ENCODE data around the gene CHID1. TPM values are rescaled to one million over a fixed set of nuclear protein-coding genes. Genes with fewer than 3 reads are reported as not detected.

Gene CHID1
- total and polyA plus RNA-seq, 4 donors: 36.1 to 105 (median 80.9) TPM

DNA sequence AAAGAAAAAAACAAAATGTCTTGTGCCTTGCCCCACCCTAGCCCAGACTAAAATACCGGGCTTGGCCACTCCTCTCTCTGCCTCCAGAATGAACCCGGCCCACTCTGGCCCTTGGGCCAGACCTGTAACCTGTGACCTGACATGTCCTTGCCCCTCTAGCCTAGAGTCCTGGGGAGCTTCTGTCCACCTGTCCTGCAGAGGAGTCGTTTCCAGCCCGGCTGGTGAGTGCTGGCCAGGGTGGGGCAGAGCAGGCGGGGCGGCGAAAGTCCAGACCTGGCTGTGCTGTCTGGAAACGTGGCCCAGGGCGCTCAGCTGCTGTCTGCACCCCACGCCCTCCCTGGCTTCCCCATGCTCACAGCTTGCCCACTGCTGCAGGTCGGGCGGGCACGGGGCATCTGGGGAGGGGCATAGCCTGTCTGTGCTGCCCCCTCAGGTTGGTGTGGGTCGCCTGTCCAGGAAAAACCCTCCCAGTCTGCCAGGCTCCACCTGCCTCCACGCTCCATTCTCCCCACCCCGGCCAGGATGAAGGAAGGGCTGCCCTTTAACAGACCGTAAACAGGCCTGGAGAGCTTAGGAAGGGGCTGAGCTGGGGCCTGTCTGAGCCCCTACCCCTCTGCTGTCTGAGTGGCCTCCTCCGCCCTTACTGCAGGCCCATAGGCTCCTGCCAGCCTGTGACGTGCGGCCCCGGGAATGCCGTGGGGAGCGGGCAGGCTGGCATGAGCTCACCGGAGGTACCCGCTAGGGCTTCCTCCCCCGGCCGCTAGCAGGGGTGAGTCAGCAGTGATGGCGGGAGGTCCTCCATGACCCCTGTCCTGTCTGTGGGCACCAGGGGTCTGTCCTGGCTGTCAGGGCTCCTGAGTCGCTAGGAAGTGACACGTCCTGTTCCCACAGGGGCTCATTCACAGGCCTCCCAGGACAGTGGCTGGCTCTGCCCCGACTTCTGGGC lies 76.0 kb downstream of the CHID1 start:
- WGBS (ENCODE audit: insufficient coverage): 57% methylated on average over 29 of the region's 31 CpGs
- Histone ChIP-seq H3K4me1 (ENCODE audit: control insufficient read depth, insufficient read depth, low read length) (peaks cover 58% of the 10 kb centered on the region), H3K4me3 (ENCODE audit: low read depth, low read length) (no peak overlapping the region), H3K9me3 (ENCODE audit: control insufficient read depth, insufficient read depth, low read length) (no peaks in the 10 kb centered on the region), H3K27ac (ENCODE audit: low read depth, low read length) (peak overlapping the region; percentile 61), H3K36me3 (ENCODE audit: control insufficient read depth, insufficient read depth, low read length) (peaks cover 52% of the 10 kb centered on the region), H3K27me3 (ENCODE audit: control insufficient read depth, insufficient read depth, low read length) (peaks cover 28% of the 10 kb centered on the region)
- no peak for DNase-seq (ENCODE audit: low read depth in 4 of 6, low spot score in 6 of 6)

GRCh38 chr11:833849-834311 lies 76.7 kb downstream of the CHID1 start:
- Histone ChIP-seq H3K27me3 (ENCODE audit: control insufficient read depth, insufficient read depth, low read length) (peaks cover 36% of the 10 kb centered on the region), H3K4me1 (ENCODE audit: control insufficient read depth, insufficient read depth, low read length) (peaks cover 66% of the 10 kb centered on the region), H3K27ac (ENCODE audit: low read depth, low read length) (peak overlapping the region; percentile 61), H3K4me3 (ENCODE audit: low read depth, low read length) (peak overlapping the region; percentile 65), H3K9me3 (ENCODE audit: control insufficient read depth, insufficient read depth, low read length) (no peaks in the 10 kb centered on the region), H3K36me3 (ENCODE audit: control insufficient read depth, insufficient read depth, low read length) (peaks cover 50% of the 10 kb centered on the region)
- 67% methylated on average over 4 of the region's 9 CpGs for WGBS (ENCODE audit: insufficient coverage)
- DNase-seq (ENCODE audit: low read depth in 4 of 6, low spot score in 6 of 6): no peak

DNA sequence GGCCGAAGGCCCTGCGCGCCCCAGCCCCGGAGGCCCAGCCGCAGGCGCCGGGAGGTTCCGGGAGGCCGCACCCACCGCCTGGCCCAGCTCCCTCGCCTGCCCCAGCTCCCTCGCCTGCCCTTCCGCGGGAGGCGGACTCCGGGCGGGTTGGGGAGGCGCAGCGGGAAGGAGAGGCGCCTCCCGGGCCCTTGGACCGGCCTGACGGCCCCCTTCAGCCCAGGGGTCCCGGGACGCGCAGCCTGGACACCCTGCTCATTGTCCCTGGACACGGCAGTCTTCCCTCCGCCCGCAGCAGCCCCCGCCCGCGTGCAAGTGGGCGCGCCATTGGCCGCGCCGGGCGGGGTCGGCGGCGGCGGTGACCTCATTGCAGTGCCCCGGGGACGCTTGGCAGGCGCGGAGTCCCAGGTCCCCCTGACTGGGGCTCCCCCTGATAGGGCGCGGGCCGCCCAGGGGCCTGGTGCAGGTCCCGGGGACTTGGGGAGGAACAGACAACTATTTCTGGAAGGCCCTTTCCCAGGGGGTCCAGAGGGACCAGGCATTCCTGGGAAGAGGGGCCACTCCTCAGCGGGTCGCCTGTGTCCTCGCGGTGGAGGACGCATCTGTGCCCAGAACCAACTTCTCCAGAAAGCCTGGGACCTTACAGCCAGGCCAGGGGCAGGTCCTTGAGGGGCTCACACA lies 77.4 kb downstream of the CHID1 start:
- DNase-seq (ENCODE audit: low read depth in 4 of 6, low spot score in 6 of 6): peak in 2 of 6 donors; percentile 64 to 70
- no peaks in the 10 kb centered on the region for H3K9me3 ChIP-seq (ENCODE audit: control insufficient read depth, insufficient read depth, low read length)
- WGBS (ENCODE audit: insufficient coverage): under 1% methylated on average over 54 of the region's 55 CpGs
- H3K27me3 ChIP-seq (ENCODE audit: control insufficient read depth, insufficient read depth, low read length): peaks cover 42% of the 10 kb centered on the region
- peaks cover 44% of the 10 kb centered on the region for H3K36me3 ChIP-seq (ENCODE audit: control insufficient read depth, insufficient read depth, low read length)
- H3K27ac ChIP-seq (ENCODE audit: low read depth, low read length): peak overlapping the region; percentile 57
- peaks cover 67% of the 10 kb centered on the region for H3K4me1 ChIP-seq (ENCODE audit: control insufficient read depth, insufficient read depth, low read length)
- peak overlapping the region; percentile 65 for H3K4me3 ChIP-seq (ENCODE audit: low read depth, low read length)

DNA sequence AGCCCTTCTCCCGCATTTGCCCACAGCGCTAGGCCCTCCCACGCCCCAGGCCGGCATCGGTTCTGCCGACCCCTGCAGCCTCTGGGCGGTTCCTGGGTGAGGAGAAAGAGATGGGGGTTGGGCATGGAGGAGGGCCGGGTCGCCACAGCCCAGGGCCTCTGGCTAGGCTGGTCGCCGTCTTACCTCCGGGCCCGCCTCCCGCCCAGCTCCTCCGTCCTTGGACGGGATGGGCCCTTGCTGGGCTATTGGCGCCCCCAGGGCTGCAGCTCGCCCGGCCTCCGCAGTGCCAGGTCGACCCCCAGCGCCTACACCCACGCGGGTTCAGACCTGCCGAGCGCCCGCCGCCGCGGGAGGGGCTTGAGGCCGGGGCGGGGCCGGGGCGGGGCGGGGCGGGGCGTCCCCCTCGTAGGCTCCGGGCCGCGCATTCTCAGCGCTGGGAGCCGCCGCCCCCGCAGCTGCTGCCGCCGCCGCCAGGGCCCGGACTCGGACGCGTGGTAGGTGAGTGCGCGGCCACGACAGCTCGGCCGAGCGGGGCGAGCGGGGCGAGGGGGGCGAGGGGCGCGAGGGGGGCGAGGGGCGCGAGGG lies 78.0 kb downstream of the CHID1 start, which contains the start of gene CD151:
CD151 (plus strand) TSS at position 424 of the 585 bp plus-strand sequence. CDS start 3,118 bp downstream, outside the sequence.
- DNase-seq (ENCODE audit: low read depth in 4 of 6, low spot score in 6 of 6): peak in 2 of 6 donors; percentile 78 to 80
- peak within 1 kb of the TSS; percentile 65 for H3K4me3 ChIP-seq (ENCODE audit: low read depth, low read length)
- peaks cover 38% of the 10 kb centered on the region for H3K36me3 ChIP-seq (ENCODE audit: control insufficient read depth, insufficient read depth, low read length)
- peaks cover 73% of the 10 kb centered on the region for H3K4me1 ChIP-seq (ENCODE audit: control insufficient read depth, insufficient read depth, low read length)
- no peaks in the 10 kb centered on the region for H3K9me3 ChIP-seq (ENCODE audit: control insufficient read depth, insufficient read depth, low read length)
- under 1% methylated on average over 44 of the region's 67 CpGs for WGBS (ENCODE audit: insufficient coverage)
- peaks cover 48% of the 10 kb centered on the region for H3K27me3 ChIP-seq (ENCODE audit: control insufficient read depth, insufficient read depth, low read length)
- peak within 1 kb of the TSS; percentile 57 for H3K27ac ChIP-seq (ENCODE audit: low read depth, low read length)

DNA sequence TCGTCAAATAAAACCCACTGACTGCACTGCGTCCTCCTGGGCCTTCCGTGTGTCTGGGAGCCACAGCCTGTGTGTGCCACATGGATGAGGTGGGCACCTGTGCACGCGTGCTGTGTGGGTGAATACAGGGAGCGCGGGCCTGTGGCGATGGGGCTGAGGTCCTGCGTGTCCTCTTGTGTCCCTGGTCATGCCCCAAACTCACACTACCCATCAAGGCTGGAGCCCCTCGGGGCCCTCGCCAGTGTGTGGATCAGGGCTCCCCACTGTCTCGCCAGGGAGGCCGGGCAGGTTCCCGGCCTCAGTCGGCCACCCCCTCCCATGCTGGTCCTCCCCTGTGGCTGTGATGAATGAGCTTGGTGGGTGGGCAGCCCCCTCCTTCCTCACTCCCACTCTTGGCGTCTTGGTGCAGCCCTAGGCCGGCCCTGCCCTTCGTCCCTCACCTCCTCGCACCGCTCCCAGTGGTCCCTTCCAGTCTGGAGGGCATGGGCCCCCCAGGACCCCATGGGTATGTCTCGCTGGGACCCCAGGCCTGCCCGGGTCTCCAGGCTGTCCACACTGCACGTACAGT lies 78.6 kb downstream of the CHID1 start:
- 53% methylated on average over 15 of the region's 23 CpGs for WGBS (ENCODE audit: insufficient coverage)
- peak overlapping the region; percentile 41 for H3K4me3 ChIP-seq (ENCODE audit: low read depth, low read length)
- no peak for DNase-seq (ENCODE audit: low read depth in 4 of 6, low spot score in 6 of 6)
- H3K27me3 ChIP-seq (ENCODE audit: control insufficient read depth, insufficient read depth, low read length): peaks cover 52% of the 10 kb centered on the region
- peak overlapping the region; percentile 15 for H3K27ac ChIP-seq (ENCODE audit: low read depth, low read length)
- peaks cover 77% of the 10 kb centered on the region for H3K4me1 ChIP-seq (ENCODE audit: control insufficient read depth, insufficient read depth, low read length)
- peaks cover 32% of the 10 kb centered on the region for H3K36me3 ChIP-seq (ENCODE audit: control insufficient read depth, insufficient read depth, low read length)
- H3K9me3 ChIP-seq (ENCODE audit: control insufficient read depth, insufficient read depth, low read length): no peaks in the 10 kb centered on the region

DNA sequence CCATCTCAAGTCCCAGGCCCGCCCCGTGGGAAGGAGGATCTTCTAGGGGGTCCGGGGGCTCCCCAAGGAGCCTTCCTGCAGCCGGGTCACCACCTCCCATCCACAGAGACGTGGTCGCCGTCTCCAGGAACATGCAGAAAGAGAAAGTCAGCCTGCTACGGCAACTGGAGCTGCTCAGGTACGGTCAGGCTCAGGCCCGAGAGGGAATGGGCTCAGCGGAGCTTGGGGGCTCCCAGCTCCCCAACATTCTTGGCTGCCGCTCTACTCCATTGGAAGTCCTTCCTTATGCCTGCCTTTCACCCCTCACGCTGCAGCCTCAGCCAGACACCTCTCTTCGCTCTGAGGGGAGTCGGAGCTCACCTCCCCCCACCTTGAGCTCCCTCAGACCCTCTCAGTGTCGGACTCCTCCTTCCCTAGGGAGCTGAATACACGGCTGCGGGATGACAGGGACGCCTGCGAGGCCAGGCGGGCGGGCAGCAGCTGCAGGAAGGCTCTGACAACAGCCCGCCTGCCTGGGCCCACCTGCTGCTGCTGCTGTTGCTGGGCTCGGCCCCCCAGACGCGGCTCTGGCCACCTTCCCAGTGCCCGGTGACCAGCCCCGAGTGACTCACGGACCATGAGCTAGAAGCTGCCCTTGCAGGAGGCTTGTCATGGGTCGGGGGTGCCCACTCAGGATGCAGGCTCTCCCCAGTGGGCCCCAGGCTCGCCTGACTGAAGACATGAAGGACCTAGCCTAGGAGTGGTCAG lies 79.3 kb downstream of the CHID1 start:
- no peak overlapping the region for H3K27ac ChIP-seq (ENCODE audit: low read depth, low read length)
- WGBS (ENCODE audit: insufficient coverage): 20% methylated on average over 29 of the region's 31 CpGs

DNA sequence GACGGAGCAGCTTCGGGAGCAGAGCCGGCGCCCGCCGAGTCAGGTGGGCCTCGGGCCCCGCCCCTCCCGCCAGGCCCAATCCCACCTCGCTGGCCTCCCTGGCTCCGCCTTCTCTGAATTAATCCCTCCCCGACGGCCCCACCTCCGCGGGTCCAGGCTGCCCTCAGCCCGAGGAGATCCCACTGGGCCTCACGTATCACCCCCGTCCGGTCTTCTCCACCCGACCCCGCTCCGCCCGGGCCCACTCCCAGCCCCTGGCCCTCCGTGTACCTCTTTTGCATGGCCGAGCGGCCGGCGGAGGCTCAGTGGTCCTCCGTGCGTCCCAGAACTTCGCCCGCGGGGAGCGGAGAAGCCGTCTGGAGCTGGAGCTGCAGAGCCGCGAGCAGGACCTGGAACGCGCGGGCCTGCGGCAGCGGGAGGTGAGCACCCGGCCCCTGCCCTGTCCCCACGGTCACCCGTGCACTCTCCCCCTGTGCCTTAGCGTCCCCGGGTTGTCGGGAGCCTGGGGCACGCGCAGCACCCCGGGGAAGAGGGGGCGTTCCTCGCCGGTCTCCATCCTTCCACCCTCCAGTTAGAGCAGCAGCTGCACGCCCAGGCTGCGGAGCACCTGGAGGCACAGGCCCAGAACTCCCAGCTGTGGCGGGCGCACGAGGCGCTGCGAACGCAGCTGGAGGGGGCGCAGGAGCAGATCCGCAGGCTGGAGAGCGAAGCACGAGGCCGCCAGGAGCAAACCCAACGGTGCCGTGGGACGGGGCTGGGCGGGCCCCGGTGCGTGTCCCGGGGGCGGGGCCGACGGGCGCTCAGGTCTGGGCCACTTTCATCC lies 80.1 kb downstream of the CHID1 start:
- peaks cover 66% of the 10 kb centered on the region for H3K27me3 ChIP-seq (ENCODE audit: control insufficient read depth, insufficient read depth, low read length)
- WGBS (ENCODE audit: insufficient coverage): 2% methylated on average over 75 of the region's 78 CpGs
- DNase-seq (ENCODE audit: low read depth in 4 of 6, low spot score in 6 of 6): peak in 2 of 6 donors; percentile 82 to 84
- H3K4me1 ChIP-seq (ENCODE audit: control insufficient read depth, insufficient read depth, low read length): peaks cover 86% of the 10 kb centered on the region
- H3K9me3 ChIP-seq (ENCODE audit: control insufficient read depth, insufficient read depth, low read length): no peaks in the 10 kb centered on the region
- H3K36me3 ChIP-seq (ENCODE audit: control insufficient read depth, insufficient read depth, low read length): peaks cover 26% of the 10 kb centered on the region
- H3K27ac ChIP-seq (ENCODE audit: low read depth, low read length): no peak overlapping the region
- peak overlapping the region; percentile 31 for H3K4me3 ChIP-seq (ENCODE audit: low read depth, low read length)

More for the DNA sequence above, 79.3 kb downstream of the CHID1 start:
- peaks cover 24% of the 10 kb centered on the region for H3K36me3 ChIP-seq (ENCODE audit: control insufficient read depth, insufficient read depth, low read length)
- H3K4me1 ChIP-seq (ENCODE audit: control insufficient read depth, insufficient read depth, low read length): peaks cover 83% of the 10 kb centered on the region
- H3K4me3 ChIP-seq (ENCODE audit: low read depth, low read length): no peak overlapping the region
- DNase-seq (ENCODE audit: low read depth in 4 of 6, low spot score in 6 of 6): no peak
- H3K27me3 ChIP-seq (ENCODE audit: control insufficient read depth, insufficient read depth, low read length): peaks cover 58% of the 10 kb centered on the region
- no peaks in the 10 kb centered on the region for H3K9me3 ChIP-seq (ENCODE audit: control insufficient read depth, insufficient read depth, low read length)

GRCh38 chr11:829847-830294 lies 80.7 kb downstream of the CHID1 start:
- Histone ChIP-seq H3K9me3 (ENCODE audit: control insufficient read depth, insufficient read depth, low read length) (no peaks in the 10 kb centered on the region), H3K27ac (ENCODE audit: low read depth, low read length) (no peak overlapping the region), H3K4me3 (ENCODE audit: low read depth, low read length) (peak overlapping the region; percentile 12), H3K27me3 (ENCODE audit: control insufficient read depth, insufficient read depth, low read length) (peaks cover 72% of the 10 kb centered on the region), H3K36me3 (ENCODE audit: control insufficient read depth, insufficient read depth, low read length) (peaks cover 29% of the 10 kb centered on the region), H3K4me1 (ENCODE audit: control insufficient read depth, insufficient read depth, low read length) (peaks cover 82% of the 10 kb centered on the region)
- no peak for DNase-seq (ENCODE audit: low read depth in 4 of 6, low spot score in 6 of 6)
- 2% methylated on average over 39 of the region's 39 CpGs for WGBS (ENCODE audit: insufficient coverage)

Data from spinal cord (tissue), 10 donors.